ENCODE results near the gene RGS7.
A peak's percentile ranks its signal among the peaks of the same experiment; 100 is the strongest.

The RGS7 gene

DNA sequence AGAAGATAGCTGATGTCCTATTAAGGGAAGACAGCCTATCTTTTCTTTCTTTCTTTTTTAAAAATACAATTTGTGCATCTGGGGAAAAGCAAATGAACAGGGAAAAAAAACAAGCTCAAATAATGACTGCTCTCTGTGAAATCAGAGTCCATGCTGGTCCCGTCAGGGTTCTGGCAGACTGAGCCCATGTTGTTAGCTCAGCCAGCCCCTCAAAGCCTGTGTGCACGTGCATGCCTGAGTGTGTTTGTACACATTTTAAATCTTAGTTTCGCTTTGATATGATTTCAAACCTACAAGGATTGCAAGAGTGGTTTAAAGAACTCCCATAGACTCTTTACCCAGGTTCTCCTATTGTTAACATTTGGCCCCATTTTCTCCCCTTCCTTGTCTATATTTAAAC, 513.2 kb downstream of the RGS7 start:
- FAIRE-seq, result no peak
- DNase-seq (ENCODE audit: low spot score), result no peak

DNA sequence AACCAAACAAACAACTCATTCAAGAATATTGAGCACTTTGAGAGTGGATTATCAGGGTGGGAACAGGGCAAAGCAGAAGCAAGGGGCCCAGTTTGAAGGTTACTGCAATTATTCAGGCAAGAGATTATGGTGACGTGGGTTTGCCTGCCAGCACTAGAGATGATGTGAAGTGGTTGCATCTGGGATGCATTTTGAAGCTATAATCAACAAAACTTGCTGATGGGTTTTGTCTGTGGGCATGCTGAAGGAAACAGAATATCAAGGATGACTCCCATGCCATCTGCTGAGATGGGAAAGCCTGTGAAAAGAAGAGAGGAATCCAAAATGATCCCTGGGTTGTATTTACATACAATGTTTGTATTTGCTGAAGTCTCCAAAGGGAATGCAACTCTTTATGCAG, 520.7 kb downstream of the RGS7 start:
- DNase-seq (ENCODE audit: low spot score), result no peak
- FAIRE-seq, result no peak

DNA sequence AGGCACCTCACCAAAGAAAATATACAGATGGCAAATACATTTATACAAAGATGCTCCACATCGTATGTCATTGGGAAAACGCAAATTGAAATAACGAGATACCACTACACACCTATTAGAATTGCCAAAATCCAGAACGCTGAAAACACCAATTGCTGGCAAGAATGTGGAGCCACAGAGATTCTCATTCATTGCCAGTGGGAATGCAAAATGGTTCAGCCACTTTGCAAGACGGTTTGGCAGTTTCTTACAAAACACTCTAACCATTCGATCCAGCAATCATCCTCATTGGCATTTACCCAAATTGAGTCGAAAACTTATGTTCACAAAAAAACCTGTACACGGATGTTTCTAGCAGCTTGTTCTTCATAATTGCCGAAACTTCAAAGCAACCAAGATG, 521.7 kb downstream of the RGS7 start:
- DNase-seq (ENCODE audit: low spot score) (no peak), FAIRE-seq (no peak)

DNA sequence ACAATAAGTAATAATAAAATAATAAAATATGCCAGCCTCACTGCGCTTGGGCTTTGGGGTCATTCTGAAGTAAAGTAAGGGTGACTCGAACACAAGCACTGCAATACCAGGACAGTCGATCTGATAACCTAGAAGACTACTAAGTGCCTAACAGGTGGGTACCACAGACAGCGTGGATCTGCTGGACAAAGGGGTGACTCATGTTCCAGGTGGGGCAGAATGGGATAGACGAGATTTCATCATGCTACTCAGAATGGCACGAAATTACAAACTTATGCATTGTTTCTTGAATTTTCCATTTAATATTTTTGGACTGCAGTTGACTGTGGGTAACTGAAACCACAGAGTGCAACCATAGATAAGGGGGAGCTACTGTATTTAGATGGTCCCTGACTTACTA, 523.9 kb downstream of the RGS7 start:
- FAIRE-seq, result no peak
- no peak for DNase-seq (ENCODE audit: low spot score)

DNA sequence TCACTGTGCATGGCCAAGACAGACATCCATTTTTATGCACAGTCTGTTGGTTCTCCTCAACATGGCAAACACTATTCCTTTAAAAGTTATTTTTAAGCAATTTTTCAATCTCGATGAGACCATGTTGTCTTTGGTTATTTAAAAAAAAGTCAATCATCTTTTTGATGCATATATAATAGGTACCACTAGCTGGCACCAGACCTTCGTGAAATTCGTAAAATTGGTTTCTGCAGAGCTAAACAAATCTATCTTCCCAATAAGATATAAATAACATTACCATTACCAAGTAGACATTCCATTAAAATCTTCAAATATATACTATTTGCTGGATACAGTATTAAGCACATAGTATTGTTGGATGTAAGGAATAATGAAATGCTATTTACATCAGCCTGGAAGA, 525.1 kb downstream of the RGS7 start:
- DNase-seq (ENCODE audit: low spot score) (no peak), FAIRE-seq (no peak)

DNA sequence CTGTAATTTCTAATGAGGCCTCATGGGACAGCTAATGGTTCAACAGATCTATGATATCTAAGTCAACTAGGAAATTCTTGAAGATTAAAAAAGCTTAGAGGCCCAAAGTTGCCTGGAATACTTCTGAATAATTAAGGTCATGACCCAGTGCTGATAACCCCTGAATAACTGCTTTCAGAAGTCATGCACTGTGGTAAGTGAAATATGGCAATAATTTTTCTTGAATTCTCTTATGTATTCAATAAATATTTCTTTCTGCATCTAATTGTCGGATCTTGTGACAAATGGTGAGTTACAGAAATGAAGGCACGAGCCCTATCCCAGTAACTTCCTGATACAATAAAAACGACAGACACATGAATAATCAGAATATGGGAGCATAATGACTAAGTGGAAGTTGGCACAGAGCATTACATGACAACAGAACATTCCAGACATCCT, 525.8 kb downstream of the RGS7 start:
- FAIRE-seq (no peak), DNase-seq (ENCODE audit: low spot score) (peak; percentile 14)

DNA sequence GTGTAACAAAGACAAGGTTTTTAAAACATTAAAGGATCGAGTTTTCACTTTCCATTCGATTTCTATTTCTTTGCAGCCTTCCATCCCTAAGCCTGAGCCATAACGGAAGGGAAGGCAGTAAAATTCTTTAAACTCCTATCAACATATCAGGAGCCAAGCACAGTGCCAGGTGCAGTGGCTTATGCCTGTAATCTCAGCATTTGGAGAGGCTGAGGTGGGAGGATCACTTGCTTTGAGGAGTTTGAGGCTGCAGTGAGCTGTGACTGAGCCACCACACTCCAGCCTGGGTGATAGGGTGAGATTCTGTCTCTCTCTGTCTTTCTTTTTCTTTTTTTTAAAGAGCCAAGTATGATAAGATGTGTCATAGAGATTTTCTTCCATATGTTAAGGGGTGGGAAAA, 527.5 kb downstream of the RGS7 start:
- DNase-seq (ENCODE audit: low spot score) (no peak), FAIRE-seq (no peak)

DNA sequence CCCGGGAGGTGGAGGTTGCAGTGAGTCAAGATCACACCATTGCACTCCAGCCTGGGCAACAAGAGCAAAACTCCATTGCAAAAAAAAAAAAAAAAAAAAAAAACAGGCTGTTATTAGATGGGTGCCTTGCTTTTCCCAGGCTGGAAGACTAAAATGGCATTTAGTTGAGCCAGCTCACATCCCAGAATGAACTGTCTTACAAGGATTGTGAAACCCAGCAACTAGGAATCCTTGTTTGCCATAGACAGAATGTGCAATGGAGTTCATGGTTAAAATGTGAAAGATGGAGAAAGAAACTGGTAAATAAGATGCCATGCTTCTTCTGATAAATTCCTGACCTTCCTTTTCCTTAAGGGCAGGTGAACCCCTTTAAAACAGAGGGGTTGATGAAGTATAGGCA, 529.2 kb downstream of the RGS7 start:
- FAIRE-seq (no peak), DNase-seq (ENCODE audit: low spot score) (no peak)

DNA sequence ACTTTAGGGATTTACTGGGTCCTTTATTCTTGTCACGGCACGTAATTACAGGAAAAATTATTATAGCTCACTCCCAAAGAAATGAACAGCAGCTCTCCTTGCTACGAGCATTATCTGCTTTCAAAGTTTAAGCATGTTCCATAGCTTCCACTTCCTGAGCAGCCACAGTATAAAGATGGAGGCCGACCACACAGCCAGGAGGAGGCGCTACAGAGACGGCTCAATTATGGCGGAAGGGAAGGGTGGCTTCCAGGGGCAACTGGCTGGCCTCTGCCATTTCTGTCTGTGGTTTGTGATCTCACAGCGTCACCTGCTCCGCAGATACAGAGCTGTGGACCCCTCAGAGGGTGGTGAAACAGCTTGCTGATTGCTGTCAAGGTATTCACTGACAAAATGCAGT, 532.8 kb downstream of the RGS7 start:
- DNase-seq (ENCODE audit: low spot score) (no peak), FAIRE-seq (no peak)

DNA sequence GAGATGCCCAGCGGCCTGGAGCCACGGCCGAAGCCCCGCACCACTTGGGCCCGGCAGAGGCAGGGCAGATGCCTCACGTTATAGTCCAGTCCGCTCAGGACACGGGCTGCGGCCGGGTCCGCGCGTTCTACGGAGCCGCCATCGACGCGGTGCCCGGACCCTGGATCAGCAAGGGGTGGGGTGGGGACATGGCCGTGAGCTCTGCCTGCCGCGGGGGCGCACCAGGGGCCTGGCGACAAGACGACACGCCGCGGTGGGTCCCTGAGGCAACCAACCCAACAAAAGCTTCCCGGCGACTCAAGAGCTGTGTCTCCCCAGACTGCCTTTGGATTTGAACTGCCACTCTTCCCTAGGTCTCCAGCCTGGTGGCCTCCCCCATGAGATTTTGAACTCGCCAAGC, 533.6 kb downstream of the RGS7 start:
- DNase-seq (ENCODE audit: low spot score), result no peak
- FAIRE-seq, result no peak

DNA sequence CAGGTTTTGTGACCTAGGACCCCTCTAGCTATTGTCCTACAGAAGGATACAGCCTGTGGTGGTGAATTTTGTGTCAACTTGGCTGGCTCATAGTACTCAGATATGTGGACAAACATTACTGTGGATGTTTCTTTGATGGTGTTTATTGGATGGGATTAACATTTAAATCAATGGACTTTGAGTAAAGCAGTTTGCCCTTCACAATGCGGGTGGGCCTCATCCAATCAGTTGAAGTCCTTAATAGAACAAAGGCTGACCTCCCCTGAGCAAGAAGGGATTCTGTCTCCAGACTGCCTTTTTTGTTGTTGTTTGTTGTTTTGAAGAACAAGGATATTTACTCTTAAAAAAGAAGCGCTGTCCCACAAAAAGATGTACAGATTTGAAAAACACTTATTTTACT, 535.1 kb downstream of the RGS7 start:
- FAIRE-seq, result no peak
- DNase-seq (ENCODE audit: low spot score), result no peak

DNA sequence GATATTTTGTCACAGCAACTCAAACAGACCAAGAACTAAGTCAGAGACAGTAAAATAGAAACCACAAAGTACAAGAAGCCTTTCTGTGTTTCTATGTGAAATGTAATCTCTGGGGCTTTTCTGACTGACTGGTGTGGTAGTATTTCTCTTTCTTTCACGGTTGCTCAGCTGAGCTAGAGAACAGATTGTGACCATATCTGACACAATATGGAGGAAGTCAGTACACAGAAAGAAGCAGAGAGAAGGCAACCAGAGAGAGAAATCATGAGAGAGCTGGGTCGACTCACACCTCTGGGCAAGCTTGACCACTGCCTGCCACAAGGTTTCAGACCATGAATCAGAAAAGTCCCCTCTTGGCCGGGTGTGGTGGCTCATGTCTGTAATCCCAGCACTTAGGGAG, 536.2 kb downstream of the RGS7 start:
- no peak for FAIRE-seq

DNA sequence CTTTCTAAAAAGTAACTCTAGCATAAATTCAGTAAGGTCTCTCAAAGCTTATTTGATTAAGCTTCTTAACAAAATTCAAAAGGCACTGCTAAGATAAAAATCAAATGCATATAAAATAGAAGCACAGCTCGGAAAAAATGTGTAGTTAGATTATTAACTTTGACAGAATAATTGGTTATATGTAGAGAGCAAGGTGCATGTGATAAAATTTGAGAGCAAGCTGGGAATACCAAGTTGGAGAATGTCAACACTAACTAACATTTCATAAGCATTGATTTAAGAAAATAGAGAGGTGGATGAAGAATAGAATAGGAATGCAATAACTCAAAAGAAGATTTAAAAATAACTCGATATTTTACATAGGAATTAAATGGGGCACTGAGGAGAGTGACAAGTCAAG, 540.5 kb downstream of the RGS7 start:
- FAIRE-seq (no peak), DNase-seq (ENCODE audit: low spot score) (no peak)

More for the DNA sequence above, 536.2 kb downstream of the RGS7 start:
- no peak for DNase-seq (ENCODE audit: low spot score)

DNA sequence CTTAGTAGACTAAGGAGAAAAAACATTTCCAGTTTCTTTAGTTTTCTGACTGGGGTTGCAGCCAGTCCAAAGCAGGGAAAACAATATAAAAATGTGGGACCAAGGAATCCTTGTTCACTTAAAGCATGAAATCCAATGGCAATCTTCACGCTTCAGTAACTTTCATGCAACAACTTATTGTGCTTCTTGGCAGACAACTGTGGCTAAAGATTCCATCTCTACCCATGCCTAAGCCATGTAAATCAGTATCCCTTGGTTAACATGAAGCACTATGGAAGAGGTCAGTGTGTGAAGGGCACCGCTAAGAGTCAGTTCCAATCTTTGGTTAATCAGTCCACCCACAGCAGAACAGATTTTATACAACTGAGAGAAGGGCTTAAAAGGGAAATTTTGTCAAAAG, 543.3 kb downstream of the RGS7 start:
- FAIRE-seq, result no peak
- no peak for DNase-seq (ENCODE audit: low spot score)

DNA sequence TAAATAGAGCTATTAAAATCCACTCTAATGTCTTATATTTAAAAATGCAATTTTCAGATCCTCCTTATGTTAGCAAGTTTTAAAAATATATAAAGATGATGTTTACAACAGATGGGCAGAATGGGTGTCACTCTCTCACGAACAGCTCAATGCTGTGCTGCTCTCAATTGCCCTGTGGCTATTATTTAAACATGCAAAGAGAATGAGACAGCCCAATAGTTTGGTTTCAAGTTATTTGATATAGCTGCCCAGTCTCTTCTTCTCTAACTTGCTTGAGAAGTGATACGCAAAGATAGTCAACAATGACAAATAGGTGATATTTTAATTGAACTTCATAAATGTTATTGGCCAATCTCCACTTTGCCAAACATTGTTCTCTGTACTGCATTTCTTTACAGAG, 545.7 kb downstream of the RGS7 start:
- FAIRE-seq, result no peak
- DNase-seq (ENCODE audit: low spot score), result no peak

DNA sequence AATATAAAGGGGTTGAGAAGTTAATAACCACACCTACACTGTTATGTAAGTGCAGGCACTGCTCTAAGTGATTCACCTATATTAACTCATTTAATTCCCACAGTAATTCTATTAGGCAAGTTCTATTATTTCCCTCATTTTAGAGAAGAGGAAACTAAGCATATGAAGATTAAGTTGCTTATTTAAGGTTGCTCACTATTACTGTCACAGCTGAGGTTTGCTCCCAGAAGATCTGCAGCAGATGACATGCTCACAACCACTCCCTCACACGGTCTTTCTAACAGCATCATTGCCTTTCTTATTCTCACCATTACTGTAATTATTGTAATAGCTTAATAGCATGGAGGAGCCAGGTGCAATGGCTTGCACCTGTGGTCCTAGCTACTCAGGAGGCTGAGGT, 548.6 kb downstream of the RGS7 start:
- no peak for FAIRE-seq
- DNase-seq (ENCODE audit: low spot score), result no peak

DNA sequence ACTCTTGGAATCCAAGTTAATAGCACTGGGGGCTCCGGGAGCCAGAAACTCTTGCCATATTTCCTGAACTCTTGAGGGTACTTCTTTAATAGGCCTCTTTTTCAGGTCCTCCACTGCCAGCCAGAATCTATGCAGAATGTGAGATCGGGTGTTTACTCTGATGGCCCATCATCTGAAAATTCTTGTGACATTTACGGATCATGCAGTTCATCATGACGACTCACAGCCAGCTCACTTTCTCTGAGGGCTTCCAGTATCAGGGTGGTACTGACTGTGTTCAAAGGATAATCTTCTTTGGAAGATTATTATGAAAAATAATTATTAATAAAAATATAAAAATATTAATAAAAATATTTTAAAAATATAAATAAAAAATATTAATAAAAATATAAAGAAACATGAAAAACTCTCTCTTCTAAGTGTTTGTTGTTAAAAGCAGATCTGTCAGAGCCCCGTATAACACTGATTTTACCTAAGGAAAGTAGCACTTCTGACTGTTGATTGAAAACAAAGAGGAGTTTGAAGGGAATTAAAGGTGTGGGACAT, 550.7 kb downstream of the RGS7 start:
- DNase-seq (ENCODE audit: low spot score) (no peak), FAIRE-seq (no peak)

DNA sequence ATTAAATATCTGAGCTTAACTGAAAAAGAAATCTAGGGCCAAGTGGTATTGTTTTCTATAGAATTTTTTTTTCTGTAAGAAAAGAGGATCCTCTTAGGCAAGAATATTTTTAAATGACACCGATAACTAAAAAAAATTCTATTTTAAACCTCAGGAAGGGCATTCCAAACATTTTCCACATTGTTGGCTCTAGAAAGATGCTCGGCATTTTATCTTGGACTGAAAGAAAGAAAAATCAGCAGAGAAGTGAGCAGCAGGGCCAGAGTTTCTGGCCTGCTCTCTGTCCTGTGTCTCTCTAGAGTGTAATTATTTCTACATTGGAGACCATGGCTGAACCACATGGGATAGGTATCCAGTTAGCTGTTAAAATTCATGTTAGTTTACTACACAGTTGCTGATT, 552.5 kb downstream of the RGS7 start:
- DNase-seq (ENCODE audit: low spot score), result no peak

DNA sequence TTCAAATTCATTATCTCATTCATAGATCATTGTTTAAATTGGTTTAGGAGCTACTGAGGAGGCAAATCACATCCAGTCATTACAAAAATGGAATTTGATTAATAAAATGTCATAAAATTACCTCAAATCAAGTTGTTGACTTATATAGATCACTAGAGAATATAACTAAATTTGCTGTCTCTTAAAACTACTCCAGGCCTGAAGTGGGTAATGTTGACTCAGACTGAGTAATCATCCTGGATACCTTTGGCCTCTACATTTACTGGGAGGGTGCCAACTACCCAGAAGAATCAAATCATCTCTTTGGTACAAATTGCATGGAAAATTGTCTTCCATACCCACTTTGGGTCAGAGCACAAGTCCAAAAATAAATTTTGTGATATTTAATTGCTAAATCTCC, 553.9 kb downstream of the RGS7 start:
- DNase-seq (ENCODE audit: low spot score), result peak; percentile 21
- FAIRE-seq, result peak; percentile 80

More for the DNA sequence above, 552.5 kb downstream of the RGS7 start:
- no peak for FAIRE-seq

DNA sequence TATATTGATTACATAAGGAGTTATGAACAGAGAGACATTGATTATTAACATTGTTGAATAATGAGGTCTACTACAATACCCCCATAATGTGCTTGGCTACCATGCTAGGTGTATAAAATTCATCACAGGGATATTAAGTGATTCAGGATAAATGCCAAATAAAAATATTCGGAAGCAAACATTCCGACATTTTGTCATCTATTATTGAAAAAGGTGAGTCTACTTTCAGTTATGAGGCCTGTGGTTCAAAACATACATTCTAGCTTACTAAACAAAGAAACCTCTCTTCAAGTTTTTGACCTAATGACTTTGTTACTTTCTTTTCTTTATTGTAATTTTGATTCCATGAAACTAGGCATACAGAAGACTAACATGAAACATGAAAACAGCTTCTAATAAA, 554.7 kb downstream of the RGS7 start:
- DNase-seq (ENCODE audit: low spot score), result no peak
- FAIRE-seq, result no peak

DNA sequence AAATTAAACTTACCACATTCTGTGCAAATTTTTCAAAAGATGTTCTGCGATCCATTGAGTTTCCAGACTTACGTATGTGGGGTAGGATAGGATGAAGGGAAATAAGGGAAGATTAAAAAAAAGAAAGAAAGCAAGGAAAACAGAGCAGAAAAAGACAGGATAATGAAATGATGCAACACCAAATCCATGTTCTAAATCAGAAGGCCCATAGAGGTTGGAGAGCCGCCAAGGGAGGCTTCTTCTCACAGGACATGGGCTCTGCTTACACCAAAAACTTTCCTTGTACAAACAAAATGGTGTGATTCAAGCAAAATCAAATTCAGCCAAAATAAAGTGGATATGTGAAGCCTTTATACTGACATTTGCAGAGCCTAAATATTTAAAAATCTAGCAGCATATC, 555.6 kb downstream of the RGS7 start:
- no peak for DNase-seq (ENCODE audit: low spot score)
- no peak for FAIRE-seq

DNA sequence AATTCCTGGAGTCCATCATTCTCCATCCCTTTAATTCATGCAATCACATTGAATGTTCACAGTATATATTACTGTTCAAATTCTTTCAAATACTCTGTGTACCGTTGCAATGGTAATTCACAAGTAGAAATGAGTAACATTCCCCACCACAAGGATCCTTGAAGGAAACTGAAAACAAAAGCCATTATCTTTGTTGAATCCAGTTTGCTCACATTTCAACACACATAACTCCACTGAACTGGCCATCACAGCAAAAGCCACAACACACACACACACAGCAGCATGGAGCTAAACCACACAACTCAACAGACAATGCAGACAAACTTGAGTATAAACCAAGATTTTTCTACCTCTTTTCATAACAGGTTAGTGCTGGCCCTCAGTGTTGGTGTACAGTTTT, 556.7 kb downstream of the RGS7 start:
- FAIRE-seq (no peak), DNase-seq (ENCODE audit: low spot score) (no peak)

DNA sequence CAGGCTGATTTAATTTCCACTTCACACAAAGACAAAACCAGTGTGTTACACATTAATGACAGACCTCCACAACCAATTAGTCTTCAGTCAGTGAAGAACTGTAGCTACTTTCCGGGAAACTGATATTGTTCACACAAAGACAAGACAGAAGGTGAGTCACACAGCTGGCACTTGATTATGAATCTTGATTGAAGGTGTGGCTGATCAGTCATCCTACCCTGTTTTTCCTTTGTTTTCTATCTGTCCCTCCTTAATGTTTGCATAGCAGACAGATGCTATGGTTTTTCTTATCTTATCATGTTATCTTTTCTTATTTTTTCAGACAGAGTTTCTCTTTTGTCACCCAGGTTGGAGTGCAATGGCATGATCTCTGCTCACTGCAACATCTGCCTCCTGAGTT, 560.0 kb downstream of the RGS7 start:
- FAIRE-seq (no peak), DNase-seq (ENCODE audit: low spot score) (no peak)
